Stomach (tissue), 9 donors: ENCODE measurements around the gene GRIK2. TPM values are rescaled to one million over a fixed set of nuclear protein-coding genes. Genes with fewer than 3 reads are reported as not detected.

ENCODE experiments used
- DNase-seq, 2 donors: peaks; one replicate each; pipeline versions ENCODE4 v3.0.0 to v3.0.0-alpha.2; 2013 to 2019
- H3K27ac ChIP-seq, 5 donors: fragments of 200-600 bp in 4 of 5; sonication (generic) in 4 of 5; one replicate each; pipeline ENCODE4 v1.5.1; 2013 to 2019; ENCODE audit warnings: mild to moderate bottlenecking in 1 of 5, moderate library complexity in 1 of 5
- H3K27me3 ChIP-seq, 3 donors: fragments of 200-600 bp; sonication (generic); one replicate each; pipeline ENCODE4 v1.5.1; 2017 to 2019; ENCODE audit warnings: mixed run types in 1 of 3
- H3K36me3 ChIP-seq, 4 donors: fragments of 200-600 bp; sonication (generic); 1 replicate in 3 of 4; 2 replicates in 1 of 4; pipeline ENCODE4 v1.5.1; 2016 to 2019
- H3K4me1 ChIP-seq, 4 donors: fragments of 200-600 bp; sonication (generic); one replicate each; pipeline ENCODE4 v1.5.1; 2016 to 2019
- H3K4me3 ChIP-seq, 4 donors: fragments of 200-600 bp; sonication (generic) in 3 of 4; one replicate each; pipeline ENCODE4 v1.5.1; 2016 to 2019; ENCODE audit warnings: mild to moderate bottlenecking in 1 of 4
- H3K9me3 ChIP-seq, 4 donors: fragments of 200-600 bp; sonication (generic); one replicate each; pipeline ENCODE4 v1.5.1; 2016 to 2019
- CTCF ChIP-seq, 7 experiments: fragments of 450-650 bp in 4 of 7; fragments of 200-600 bp in 3 of 7; sonication (generic) in 3 of 7; IDR thresholded peaks; one replicate each; pipeline ENCODE4 v1.5.1; 2016 to 2019; ENCODE audit warnings: antibody characterized with exemption in 7 of 7, control low read depth in 2 of 7, mild to moderate bottlenecking in 1 of 7
- EP300 ChIP-seq: sonication (generic); formaldehyde crosslinking; IDR thresholded peaks from one replicate; pipeline ENCODE4 v1.6.1; 2017; ENCODE audit warnings: antibody characterized with exemption
- POLR2A ChIP-seq, 4 donors: fragments of 450-650 bp; IDR thresholded peaks; one replicate each; pipeline ENCODE4 v1.6.1; 2016; ENCODE audit warnings: antibody characterized with exemption in 4 of 4, control low read depth in 2 of 4, mild to moderate bottlenecking in 1 of 4, moderate library complexity in 1 of 4
- POLR2AphosphoS5 ChIP-seq, 3 donors: sonication (generic); formaldehyde crosslinking; IDR thresholded peaks; one replicate each; pipeline ENCODE4 v1.6.1; 2016; ENCODE audit warnings: antibody characterized with exemption in 3 of 3
- WGBS, 5 donors: extraction: QIAGEN DNeasy Blood & Tissue Kit in 3 of 5; methylation state at CpG; one replicate each; pipeline versions ENCODE4 v1.1.5 to v1.1.7; 2013 to 2018; 5-methylcytosine and 5-hydroxymethylcytosine counted together
- intact Hi-C: fragments of 100-400 bp; cut with DNase I; formaldehyde crosslinking; loops from one replicate; pipeline ENCODE4 v1.15.1; 2023; ENCODE audit warnings: low total_unique reads
- polyA plus RNA-seq, 3 donors: library from polyadenylated mRNA; stranded (reverse); fragments of 200-250 nt; gene quantifications; one replicate each; pipeline ENCODE4 v1.2.3, GENCODE V29; 2013
- total RNA-seq, 5 donors: library from RNA; depleted of rRNA; stranded (reverse); fragments of >200 nt; gene quantifications; one replicate each; pipeline versions ENCODE4 v1.1.0 to v1.2.3, GENCODE V29; 2014 to 2016
- donor health status: healthy with polysubstance abuse.
- donor health status: Bipolar disorder and iron deficiency.
- donor health status: healthy.

Gene GRIK2
- total and polyA plus RNA-seq, 8 donors, result 0.06 to 7.7 (median 0.50) TPM; not detected in 3

GRCh38 chr6:101539510-101540245, 146.2 kb downstream of the GRIK2 start:
- no peak for DNase-seq
- intact Hi-C loops, result no loop called here

GRCh38 chr6:101541894-101542293, 148.4 kb downstream of the GRIK2 start:
- 68 to 86% (median 80%) methylated on average over 2 of the region's 2 CpGs for WGBS, 5 donors

More at GRCh38 chr6:101539510-101540245, 146.2 kb downstream of the GRIK2 start:
- 65 to 86% (median 73%) methylated on average over 4 of the region's 4 CpGs for WGBS, 5 donors
- H3K36me3 ChIP-seq, result no peaks in the 10 kb centered on the region
- no peak for TF ChIP-seq EP300
- no peak for TF ChIP-seq POLR2AphosphoS5 (IDR thresholded peaks at IDR 0.05)
- TF ChIP-seq POLR2A (IDR thresholded peaks at IDR 0.05), result no peak
- no peak for TF ChIP-seq CTCF (IDR thresholded peaks at IDR 0.05)
- H3K27me3 ChIP-seq, result no peaks in the 10 kb centered on the region
- no peak overlapping the region for H3K27ac ChIP-seq
- H3K9me3 ChIP-seq, result no peaks in the 10 kb centered on the region
- H3K4me3 ChIP-seq, result no peak overlapping the region
- H3K4me1 ChIP-seq, result no peaks in the 10 kb centered on the region

GRCh38 chr6:101543796-101544195, 150.3 kb downstream of the GRIK2 start:
- DNase-seq, result no peak
- Histone ChIP-seq H3K36me3 (no peaks in the 10 kb centered on the region), H3K9me3 (no peaks in the 10 kb centered on the region), H3K4me3 (no peak overlapping the region), H3K4me1 (no peaks in the 10 kb centered on the region), H3K27ac (no peak overlapping the region), H3K27me3 (no peaks in the 10 kb centered on the region)
- TF ChIP-seq POLR2A (IDR thresholded peaks at IDR 0.05) (no peak), EP300 (no peak), CTCF (IDR thresholded peaks at IDR 0.05) (no peak), POLR2AphosphoS5 (IDR thresholded peaks at IDR 0.05) (no peak)
- intact Hi-C loops, result no loop called here
- 28 to 54% (median 47%) methylated on average over 1 of the region's 1 CpG for WGBS, 5 donors

More at GRCh38 chr6:101541894-101542293, 148.4 kb downstream of the GRIK2 start:
- Histone ChIP-seq H3K27me3 (no peaks in the 10 kb centered on the region), H3K9me3 (no peaks in the 10 kb centered on the region), H3K36me3 (no peaks in the 10 kb centered on the region), H3K27ac (no peak overlapping the region), H3K4me1 (no peaks in the 10 kb centered on the region), H3K4me3 (no peak overlapping the region)
- intact Hi-C loops, result no loop called here
- DNase-seq, result no peak
- no peak for TF ChIP-seq POLR2A (IDR thresholded peaks at IDR 0.05)
- no peak for TF ChIP-seq POLR2AphosphoS5 (IDR thresholded peaks at IDR 0.05)

GRCh38 chr6:101544286-101544685, 150.8 kb downstream of the GRIK2 start:
- Histone ChIP-seq H3K36me3 (no peaks in the 10 kb centered on the region), H3K9me3 (no peaks in the 10 kb centered on the region), H3K27ac (no peak overlapping the region), H3K27me3 (no peaks in the 10 kb centered on the region), H3K4me1 (no peaks in the 10 kb centered on the region), H3K4me3 (no peak overlapping the region)
- TF ChIP-seq POLR2AphosphoS5 (IDR thresholded peaks at IDR 0.05) (no peak), EP300 (no peak), CTCF (IDR thresholded peaks at IDR 0.05) (no peak), POLR2A (IDR thresholded peaks at IDR 0.05) (no peak)
- no peak for DNase-seq
- 87 to 93% (median 89%) methylated on average over 5 of the region's 5 CpGs for WGBS, 5 donors
- intact Hi-C loops, result no loop called here

GRCh38 chr6:101545191-101545590, 151.7 kb downstream of the GRIK2 start:
- TF ChIP-seq POLR2A (IDR thresholded peaks at IDR 0.05), result no peak
- TF ChIP-seq EP300, result no peak
- no peak for TF ChIP-seq POLR2AphosphoS5 (IDR thresholded peaks at IDR 0.05)
- no peak for TF ChIP-seq CTCF (IDR thresholded peaks at IDR 0.05)
- no peak for DNase-seq
- intact Hi-C loops, result no loop called here
- H3K4me3 ChIP-seq, result no peak overlapping the region
- H3K27me3 ChIP-seq, result no peaks in the 10 kb centered on the region
- 62 to 73% (median 70%) methylated on average over 3 of the region's 3 CpGs for WGBS, 5 donors
- H3K4me1 ChIP-seq, result no peaks in the 10 kb centered on the region
- no peak overlapping the region for H3K27ac ChIP-seq
- H3K36me3 ChIP-seq, result no peaks in the 10 kb centered on the region
- no peaks in the 10 kb centered on the region for H3K9me3 ChIP-seq
